Measurements from ENCODE around the gene P3H1.
"Not testable (repeated sequence)": the region's sequence is repeated elsewhere in the genome, so short reads cannot be mapped to it uniquely, and the experiment has no call there.

Gene P3H1

GRCh38 chr1:42766741-42767509, at the start of gene P3H1, which contains the start of gene C1orf50:
Gene P3H1, minus strand, starts transcription at chr1:42767028. Its CDS starts 57 bp downstream, at chr1:42766971.
Gene C1orf50, plus strand, starts transcription at chr1:42767249. Its CDS starts 63 bp downstream, at chr1:42767312.
- peak; percentile 100 for DNase-seq

GRCh38 chr1:42815941-42816584, 49.2 kb upstream of the P3H1 start:
- no peak for DNase-seq

- not testable (repeated sequence) for DNase-seq
These were observed 48.0 kb upstream of the P3H1 start for GRCh38 chr1:42814815-42815214.

DNA sequence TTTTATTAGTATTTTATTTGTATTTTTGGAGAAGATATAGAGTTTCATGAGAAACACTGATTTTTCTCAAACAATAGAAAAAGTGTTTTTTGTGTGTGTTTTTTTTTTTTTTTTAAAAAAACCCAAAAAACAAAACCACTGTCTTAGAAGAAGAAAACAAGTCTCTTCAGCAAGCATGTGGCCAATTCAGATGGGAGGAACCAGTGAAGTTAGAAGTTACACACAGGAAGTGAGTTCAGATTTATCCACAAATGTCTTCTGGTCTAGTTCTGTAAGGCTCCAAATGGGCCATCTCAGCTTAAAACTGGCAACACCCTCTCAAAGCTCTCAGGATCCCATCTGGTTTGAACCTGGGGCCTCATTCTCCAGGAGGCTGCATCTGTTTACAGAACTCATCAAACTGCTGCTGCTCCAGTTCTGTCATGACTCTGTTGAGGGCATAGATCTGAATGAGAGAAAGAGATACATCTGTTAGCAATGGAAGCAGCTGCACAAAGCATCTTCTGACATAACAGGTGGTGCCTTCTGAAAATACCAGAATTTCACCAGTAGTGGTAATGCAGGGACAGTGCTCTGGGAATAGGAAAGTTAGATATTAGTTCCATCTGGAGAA, 40.3 kb upstream of the P3H1 start:
- DNase-seq = no peak

GRCh38 chr1:42806593-42806992, 39.8 kb upstream of the P3H1 start:
- no peak for DNase-seq

GRCh38 chr1:42806171-42806570, 39.3 kb upstream of the P3H1 start:
- DNase-seq = no peak

- no peak for DNase-seq
These were observed 35.1 kb upstream of the P3H1 start for GRCh38 chr1:42801832-42802473.

GRCh38 chr1:42797979-42798378, 31.2 kb upstream of the P3H1 start:
- DNase-seq = no peak

GRCh38 chr1:42797414-42797813, 30.6 kb upstream of the P3H1 start:
- DNase-seq = no peak

GRCh38 chr1:42793824-42794223, 27.0 kb upstream of the P3H1 start:
- DNase-seq = no peak

DNA sequence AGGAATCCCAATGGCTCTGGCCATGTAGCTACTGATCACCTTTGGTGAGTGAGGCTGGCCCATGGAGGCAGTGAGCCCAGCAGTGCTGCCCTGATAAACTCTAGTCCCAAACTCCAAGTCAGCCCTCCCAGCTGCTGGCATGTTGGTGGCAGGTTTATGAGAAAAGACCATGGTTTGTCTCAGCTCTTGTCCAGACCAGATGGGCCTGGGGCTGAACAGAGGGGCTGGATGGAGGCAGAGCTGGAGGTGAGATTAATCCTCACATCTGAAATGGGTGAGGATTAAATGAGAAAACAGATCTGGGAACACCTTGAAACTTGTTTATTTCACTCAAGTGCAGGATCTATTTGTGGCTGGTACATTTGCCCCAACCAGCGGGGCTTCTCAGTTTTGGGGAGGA, 21.2 kb upstream of the P3H1 start:
- no peak for DNase-seq

DNA sequence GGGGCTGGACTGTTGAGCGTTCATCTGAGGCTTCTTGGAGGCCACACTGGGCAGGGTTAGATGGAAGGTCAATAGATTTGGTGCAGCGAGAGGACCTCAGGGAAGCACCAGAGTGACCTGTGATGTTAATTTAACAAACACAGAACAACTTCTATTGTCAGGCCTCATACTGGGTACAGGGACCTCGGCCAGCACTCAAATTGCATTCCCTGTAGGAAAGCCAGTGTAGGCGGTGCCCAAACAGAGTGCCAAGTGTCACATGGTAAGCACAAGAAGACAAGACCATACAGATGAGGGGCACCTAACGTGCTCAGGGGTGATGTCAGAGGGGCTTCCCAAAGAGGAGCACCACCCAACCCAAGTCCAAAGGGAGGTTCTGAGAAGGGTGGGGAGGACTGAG, 19.3 kb upstream of the P3H1 start:
- DNase-seq = no peak

GRCh38 chr1:42784946-42785693, 18.3 kb upstream of the P3H1 start, which contains the start of gene TMEM269:
Gene TMEM269, plus strand, starts transcription at chr1:42784991. Its CDS starts 4,903 bp downstream, at chr1:42789894.
- peak; percentile 26 for DNase-seq

DNA sequence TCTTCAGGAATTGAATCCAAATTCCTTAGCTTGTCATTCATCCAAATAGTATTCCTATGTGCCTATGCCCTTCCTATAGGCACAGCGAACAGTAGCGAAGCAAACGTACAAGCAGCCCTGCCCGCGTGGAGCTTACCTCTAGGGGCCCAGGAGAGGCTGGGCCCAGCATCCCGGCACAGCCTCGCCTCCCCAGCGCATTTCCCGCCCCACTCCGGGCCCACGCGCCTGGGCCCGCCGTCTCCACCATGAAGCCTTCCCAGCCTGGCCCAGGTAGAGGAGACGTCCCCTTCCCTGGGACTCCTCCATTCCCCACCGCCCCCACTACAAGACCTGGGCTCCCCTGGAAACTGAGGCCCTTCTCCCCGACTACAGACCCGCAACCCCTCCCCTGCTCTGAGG, 17.7 kb upstream of the P3H1 start:
- DNase-seq = no peak

GRCh38 chr1:42783092-42783491, 16.3 kb upstream of the P3H1 start:
- DNase-seq = no peak

DNA sequence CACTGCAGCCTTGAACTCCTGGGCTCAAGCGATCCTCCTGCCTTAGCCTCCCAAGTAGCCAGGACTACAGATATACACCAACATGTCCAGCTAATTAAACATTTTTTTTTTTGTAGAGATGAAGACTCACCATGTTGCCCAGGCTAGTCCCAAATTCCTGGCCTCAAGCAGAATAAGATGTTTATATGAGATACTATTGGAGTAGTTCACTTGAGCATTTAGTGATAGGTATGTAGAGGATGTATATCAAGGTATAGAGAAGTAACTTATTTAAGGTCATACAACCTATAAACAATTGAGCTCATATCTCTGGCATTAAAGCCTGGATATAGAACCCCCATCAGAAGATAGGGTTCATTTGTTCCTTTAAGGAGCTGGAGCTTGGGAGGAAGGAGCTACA, 13.3 kb upstream of the P3H1 start:
- no peak for DNase-seq

DNA sequence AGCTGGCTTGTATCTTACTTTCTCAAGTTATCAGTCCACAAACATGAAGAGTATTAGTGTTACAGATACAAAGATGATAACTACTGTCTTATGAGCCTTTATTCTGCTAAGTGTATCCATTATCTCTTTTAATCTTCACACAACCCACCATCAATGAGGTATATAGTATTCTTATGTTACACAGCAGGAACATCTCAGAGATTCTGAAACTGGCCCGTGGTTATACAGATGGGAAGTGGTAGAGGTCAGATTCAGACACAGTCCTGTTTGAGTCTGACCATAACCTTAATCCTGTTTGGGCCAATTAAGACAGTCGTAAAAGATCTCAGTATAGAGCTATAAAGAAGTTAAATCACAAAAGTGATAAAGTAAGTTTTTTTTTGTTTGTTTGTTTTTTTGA, 12.9 kb upstream of the P3H1 start:
- no peak for DNase-seq

DNA sequence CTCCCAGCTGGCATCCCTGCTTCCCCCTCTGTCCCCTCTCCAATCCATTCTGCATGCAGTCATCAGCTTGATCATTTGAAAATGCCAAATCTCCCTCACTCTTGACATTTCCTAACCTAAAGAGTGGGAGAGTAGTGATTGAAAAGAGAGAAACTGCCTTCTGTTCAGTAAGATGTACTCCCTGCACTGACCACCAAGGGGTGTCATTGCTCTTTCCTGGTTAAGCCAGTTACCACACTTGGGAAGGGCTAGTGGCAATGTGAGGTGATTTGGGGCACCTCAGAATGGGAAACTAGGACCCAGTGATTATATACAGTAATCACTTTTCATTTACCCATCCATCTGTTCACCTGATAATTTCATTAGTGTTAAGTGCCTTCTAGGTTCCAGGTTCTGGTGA, 11.0 kb upstream of the P3H1 start:
- no peak for DNase-seq

DNA sequence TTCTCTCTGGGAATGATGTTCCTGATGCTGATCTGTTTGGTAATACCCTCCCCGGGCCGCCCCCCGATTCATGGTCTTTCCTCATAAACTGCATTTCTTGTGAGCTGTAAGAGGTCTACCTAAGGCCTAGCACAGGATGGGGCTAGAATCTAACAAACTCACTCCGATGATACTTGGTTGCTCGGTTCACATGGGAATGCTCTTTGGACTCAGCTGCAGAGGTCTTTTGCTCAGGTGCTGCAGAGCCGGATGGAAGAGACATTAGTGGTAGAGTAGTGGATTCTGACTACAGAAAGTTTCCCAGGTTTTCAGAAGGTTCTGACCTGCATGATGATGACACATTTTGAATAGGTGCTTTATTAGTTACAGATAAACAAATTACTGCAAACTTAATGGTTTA, 9.7 kb upstream of the P3H1 start:
- no peak for DNase-seq

- DNase-seq = no peak
These were observed 8.2 kb upstream of the P3H1 start for GRCh38 chr1:42774928-42775526.

DNA sequence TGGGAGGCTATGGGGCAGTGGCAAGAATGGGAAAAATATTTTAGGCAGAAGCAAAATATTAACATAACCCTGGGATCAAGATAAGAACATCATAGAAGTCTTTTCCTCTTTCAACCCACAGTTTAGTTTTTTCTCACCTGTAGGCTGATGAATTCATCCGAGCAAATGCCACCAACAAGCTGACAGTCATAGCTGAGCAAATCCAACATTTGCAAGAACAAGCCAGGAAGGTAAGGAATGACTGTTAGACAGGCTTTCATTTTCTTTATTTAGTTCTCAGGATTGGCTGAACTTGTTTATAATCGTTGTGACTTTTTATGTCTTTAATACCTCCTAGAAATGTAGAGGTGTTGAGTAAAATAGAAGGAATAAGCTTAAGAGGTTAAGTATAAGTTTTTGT, 6.6 kb upstream of the P3H1 start:
- no peak for DNase-seq

- DNase-seq = no peak
These were observed 3.0 kb upstream of the P3H1 start for GRCh38 chr1:42769811-42770210.
